Measurements from ENCODE around the gene INTS15. TPM values are rescaled to one million over a fixed set of nuclear protein-coding genes. Genes with fewer than 3 reads are reported as not detected.

INTS15 gene
- total and polyA plus RNA-seq, 2 donors (not counting 3 experiments of a cell fraction or from before 2014, with no cell fraction given): 35.7 to 51.6 TPM

DNA sequence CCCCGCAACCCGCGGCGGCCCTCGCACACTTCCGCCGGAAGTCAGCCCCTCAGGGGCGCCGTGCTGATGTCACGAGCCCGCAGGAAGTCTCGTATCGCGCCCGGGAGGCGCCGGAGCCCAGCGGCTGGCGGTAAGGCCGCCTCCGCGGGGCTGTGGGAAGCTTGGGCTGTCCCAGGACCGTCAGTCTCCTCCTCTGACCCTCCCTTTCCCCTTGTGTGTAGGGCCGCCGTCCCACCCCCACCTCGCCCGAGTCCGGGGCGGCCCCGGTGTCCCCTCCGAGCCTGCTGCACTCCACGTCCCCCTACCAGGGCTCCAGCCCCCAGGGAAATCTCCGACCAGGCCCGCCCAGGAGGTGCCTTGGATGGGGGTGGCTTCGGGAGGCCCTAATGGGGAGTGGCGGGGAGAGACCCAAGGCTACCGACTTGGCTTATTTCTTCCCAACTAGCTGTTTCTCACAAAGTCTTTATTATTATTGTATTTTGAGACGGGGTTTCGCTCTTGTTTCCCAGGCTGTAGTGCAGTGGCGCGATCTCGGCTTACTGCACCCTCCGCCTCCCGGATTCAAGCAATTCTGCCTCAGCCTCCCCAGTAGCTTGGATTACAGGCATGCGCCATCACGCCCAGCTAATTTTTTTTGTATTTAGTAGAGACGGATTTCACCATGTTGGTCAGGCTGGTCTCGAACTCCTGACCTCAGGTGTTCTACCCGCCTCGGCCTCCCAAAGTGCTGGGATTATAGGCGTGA, 12.3 kb upstream of the INTS15 start, which contains the start of gene ZDHHC4:
ZDHHC4 (plus strand) TSS at position 86 of the 745 bp plus-strand sequence. CDS start 3,108 bp downstream, outside the sequence.
- dilution Hi-C loops (cut with MboI; ENCODE audit: extremely low pct_ligation_motif_present, low sequenced_read_pairs): no loop called here
- TSS peak; percentile 48 for BruUV-seq (replicated peaks)
- ChIA-PET CTCF (interaction anchor here (0.8 to 3.2 kb wide), 3 partner anchors 11 to 18 kb away, joined by 3 to 18 read pairs (median 3); partner anchors contain the start of gene INTS15), POLR2A (interaction anchor here (1.3 kb wide), 1 partner anchor 10 kb away, joined by 5 read pairs; no protein-coding TSS in a partner anchor)
- intact Hi-C loops (cut with micrococcal nuclease): loop anchor here (1.0 to 5.0 kb wide), 3 partner anchors 13 to 130 kb away; partner anchors contain the start of genes INTS15 and ZNF12
- Histone ChIP-seq H3K9ac (replicated peaks; ENCODE audit: extremely low read depth, insufficient read depth, low read length) (peak within 1 kb of the TSS; percentile 97), H2AFZ (ENCODE audit: low read depth, low read length) (peak within 1 kb of the TSS; percentile 87), H4K20me1 (replicated peaks; ENCODE audit: control insufficient read depth, extremely low read depth, insufficient read depth, low read length) (no peaks in the 10 kb centered on the region), H3K4me2 (ENCODE audit: insufficient read depth, low read length) (peak within 1 kb of the TSS; percentile 65), H3K27me3 (ENCODE audit: control insufficient read depth in 2 of 2, insufficient read depth in 2 of 2, low read length in 2 of 2) (no peaks in the 10 kb centered on the region), H3K4me3 (replicated peaks in 1 of 3; ENCODE audit: insufficient read depth in 1 of 3, low read depth in 1 of 3, low read length in 3 of 3) (peak within 1 kb of the TSS; percentile 73 to 91 (median 87)), H3K9me1 (replicated peaks; ENCODE audit: control insufficient read depth, extremely low read depth, insufficient read depth, low read length) (no peaks in the 10 kb centered on the region), H3K79me2 (ENCODE audit: control insufficient read depth, insufficient read depth, low read length) (no peaks in the 10 kb centered on the region), H3K9me3 (replicated peaks; ENCODE audit: control insufficient read depth, insufficient read depth, low read length) (no peaks in the 10 kb centered on the region), H3K4me1 (ENCODE audit: control insufficient read depth, extremely low read depth, insufficient read depth, low read length) (no peaks in the 10 kb centered on the region), H3K27ac (ENCODE audit: insufficient read depth, low read depth, low read length) (peak within 1 kb of the TSS; percentile 96), H3K36me3 (ENCODE audit: control insufficient read depth in 2 of 2, extremely low read depth in 1 of 2, insufficient read depth in 2 of 2, low read length in 2 of 2) (peaks cover 1 to 3% of the 10 kb centered on the region in 2 experiments)
- peak; percentile 83 for DNase-seq (ENCODE audit: low read depth, low spot score)
- no peak for TF ChIP-seq CTCF (IDR thresholded peaks at IDR 0.05; ENCODE audit: extremely low read depth in 1 of 2, insufficient read depth in 1 of 2, low read depth in 1 of 2, low read length in 2 of 2)
- no peak for TF ChIP-seq MYC (IDR thresholded peaks at IDR 0.05; ENCODE audit: low read depth, low read length)
- TF ChIP-seq FOS (IDR thresholded peaks at IDR 0.05; ENCODE audit: borderline replicate concordance, insufficient read depth, low read length): no peak
- peak; percentile 96 for TF ChIP-seq POLR2AphosphoS5 (IDR thresholded peaks at IDR 0.05; ENCODE audit: insufficient read depth, low read depth, low read length)
- peak; percentile 97 for TF ChIP-seq POLR2A (IDR thresholded peaks at IDR 0.05; ENCODE audit: low read depth, low read length)
- TF ChIP-seq JUN (IDR thresholded peaks at IDR 0.05; ENCODE audit: borderline replicate concordance, insufficient read depth, insufficient read length, low read depth): no peak
- no peak for TF ChIP-seq EZH2 (IDR thresholded peaks at IDR 0.05; ENCODE audit: borderline replicate concordance, low read depth, low read length, severe bottlenecking)
- TF ChIP-seq MAX (IDR thresholded peaks at IDR 0.05; ENCODE audit: insufficient read depth, insufficient read length): peak; percentile 14
- no peak for TF ChIP-seq GATA2 (IDR thresholded peaks at IDR 0.05; ENCODE audit: insufficient read depth, insufficient read length, low read depth, low read length)
- FAIRE-seq: peak; percentile 96
